HG03175 (cell line): Measurements from ENCODE around the gene F10.

Experiments used
- ATAC-seq: cut with Tn5 transposase; IDR thresholded peaks from one replicate; pipeline ENCODE4 v1.9.1; 2021; ENCODE audit warnings: mild to moderate bottlenecking, moderate library complexity; ENCODE audit not compliant: unreplicated experiment

F10 gene

GRCh38 chr13:113187883-113188665 lies 65.5 kb downstream of the F10 start:
- ATAC-seq = no peak

DNA sequence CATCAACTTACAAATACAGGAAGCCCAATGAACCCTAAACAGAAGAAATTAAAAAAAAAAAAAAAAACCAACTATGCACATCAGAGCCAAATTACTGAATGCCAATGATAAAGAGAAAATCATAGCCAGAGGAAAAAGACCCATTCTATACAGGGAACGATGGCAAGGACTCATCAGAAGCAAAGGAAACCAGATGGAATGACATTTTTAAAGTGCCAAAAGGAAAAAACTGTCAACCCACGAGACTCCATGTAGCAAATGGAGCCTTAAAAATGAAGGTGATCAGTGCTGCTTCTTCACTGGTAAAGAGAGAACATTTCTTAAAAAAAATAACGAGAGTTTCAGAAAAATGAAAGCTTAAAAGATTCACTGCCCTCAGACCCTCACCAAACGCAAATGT lies 67.6 kb downstream of the F10 start:
- ATAC-seq = no peak

DNA sequence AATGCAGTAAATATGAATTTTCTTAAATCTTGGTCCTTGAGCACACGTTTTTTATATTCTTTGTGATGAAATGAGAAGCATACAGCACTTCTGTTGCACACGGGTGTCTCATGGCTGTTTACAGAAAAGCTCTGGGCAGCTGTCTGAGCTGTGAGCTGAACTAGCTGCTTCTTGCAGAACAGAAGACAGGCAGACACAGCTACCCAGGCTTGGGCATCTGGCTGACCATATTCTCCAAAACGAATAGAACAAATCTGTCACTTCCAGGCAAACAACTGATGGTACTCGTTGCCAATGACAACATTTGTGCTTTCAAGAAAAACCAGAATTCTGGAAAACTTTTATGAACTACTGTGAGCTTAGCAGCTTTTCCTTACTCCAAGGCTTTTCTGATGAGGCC lies 69.7 kb downstream of the F10 start:
- ATAC-seq = no peak

DNA sequence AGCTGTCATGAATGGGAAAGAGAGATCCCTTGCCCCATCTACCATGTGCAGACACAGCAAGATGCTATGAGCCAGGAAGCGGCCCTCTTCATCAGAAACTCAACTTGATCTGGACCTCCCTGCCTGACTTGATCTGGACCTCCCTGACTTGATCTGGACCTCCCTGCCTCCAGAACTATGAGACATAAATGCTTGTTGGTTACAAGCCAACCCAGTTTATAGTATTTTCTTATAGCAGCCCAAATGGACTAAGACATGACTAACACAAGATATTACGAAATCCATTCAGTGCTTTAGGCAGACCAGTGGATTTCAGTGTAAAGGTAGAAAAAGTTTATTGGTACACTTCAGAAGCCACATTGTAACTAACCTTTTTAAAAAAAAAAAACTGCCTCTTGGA lies 70.3 kb downstream of the F10 start:
- ATAC-seq = no peak

GRCh38 chr13:113195360-113195759 lies 72.8 kb downstream of the F10 start:
- ATAC-seq = no peak

GRCh38 chr13:113196970-113197737 lies 74.6 kb downstream of the F10 start:
- ATAC-seq = no peak
